ENCODE measurements around the gene LARGE1. TPM values are rescaled to one million over a fixed set of nuclear protein-coding genes. Genes with fewer than 3 reads are reported as not detected.

Gene LARGE1
- total and polyA plus RNA-seq, 11 donors, result 31.2 to 211 (median 129) TPM

DNA sequence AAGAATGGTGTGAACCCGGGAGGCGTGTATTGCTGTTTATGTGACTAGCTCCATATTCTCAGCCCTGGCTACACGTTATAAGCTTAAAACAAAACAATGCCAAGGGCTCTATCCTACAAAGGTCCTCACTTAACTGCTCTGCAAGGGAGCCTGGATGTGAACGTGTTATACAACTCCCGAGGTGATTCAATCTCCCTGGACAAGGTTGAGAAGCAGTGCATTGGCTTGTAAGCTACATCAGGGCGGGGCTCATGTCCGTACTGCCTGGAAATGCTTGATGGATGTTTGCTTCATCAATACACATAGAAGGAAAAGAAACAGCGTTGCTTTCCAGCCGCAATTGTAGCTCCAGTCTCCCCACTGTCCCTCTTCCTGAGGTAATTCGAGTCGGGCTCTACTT lies 605.2 kb downstream of the LARGE1 start:
- intact Hi-C loops (cut with DNase I), result no loop called here
- ATAC-seq (no peak), DNase-seq (no peak)
- no peak overlapping the region for H3K4me3 ChIP-seq
- TF ChIP-seq, protein P1, sequence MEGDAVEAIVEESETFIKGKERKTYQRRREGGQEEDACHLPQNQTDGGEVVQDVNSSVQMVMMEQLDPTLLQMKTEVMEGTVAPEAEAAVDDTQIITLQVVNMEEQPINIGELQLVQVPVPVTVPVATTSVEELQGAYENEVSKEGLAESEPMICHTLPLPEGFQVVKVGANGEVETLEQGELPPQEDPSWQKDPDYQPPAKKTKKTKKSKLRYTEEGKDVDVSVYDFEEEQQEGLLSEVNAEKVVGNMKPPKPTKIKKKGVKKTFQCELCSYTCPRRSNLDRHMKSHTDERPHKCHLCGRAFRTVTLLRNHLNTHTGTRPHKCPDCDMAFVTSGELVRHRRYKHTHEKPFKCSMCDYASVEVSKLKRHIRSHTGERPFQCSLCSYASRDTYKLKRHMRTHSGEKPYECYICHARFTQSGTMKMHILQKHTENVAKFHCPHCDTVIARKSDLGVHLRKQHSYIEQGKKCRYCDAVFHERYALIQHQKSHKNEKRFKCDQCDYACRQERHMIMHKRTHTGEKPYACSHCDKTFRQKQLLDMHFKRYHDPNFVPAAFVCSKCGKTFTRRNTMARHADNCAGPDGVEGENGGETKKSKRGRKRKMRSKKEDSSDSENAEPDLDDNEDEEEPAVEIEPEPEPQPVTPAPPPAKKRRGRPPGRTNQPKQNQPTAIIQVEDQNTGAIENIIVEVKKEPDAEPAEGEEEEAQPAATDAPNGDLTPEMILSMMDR (IDR thresholded peaks at IDR 0.05), result no peak
- no peak for TF ChIP-seq POLR2A (IDR thresholded peaks at IDR 0.05)
- H3K27ac ChIP-seq, result no peak overlapping the region
- no peaks in the 10 kb centered on the region for H3K27me3 ChIP-seq
- H3K4me1 ChIP-seq, result no peaks in the 10 kb centered on the region
- WGBS, 4 donors, result 87 to 91% (median 90%) methylated on average over 11 of the region's 11 CpGs
- H3K36me3 ChIP-seq, result peaks cover 0 to 46% (median 26%) of the 10 kb centered on the region in 9 donors
- H3K9me3 ChIP-seq, result no peaks in the 10 kb centered on the region

DNA sequence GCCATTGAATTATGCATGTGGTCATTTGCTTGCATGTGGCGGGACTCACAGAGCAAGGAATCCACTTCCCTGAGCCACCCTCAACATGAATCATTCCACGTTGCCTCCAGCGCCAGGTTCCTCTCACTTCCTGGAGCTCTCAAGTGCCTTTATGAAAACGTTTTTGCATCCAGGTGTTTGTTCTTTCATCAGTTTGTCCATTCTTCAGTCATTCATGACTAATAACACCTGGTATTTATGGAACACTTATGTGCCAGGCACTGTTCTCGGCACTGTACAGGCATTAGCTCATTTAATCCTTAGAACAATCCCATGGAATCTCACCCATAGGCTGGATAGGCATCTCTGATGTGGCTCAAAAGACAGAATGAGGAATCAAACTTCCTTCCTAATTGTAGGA lies 606.0 kb downstream of the LARGE1 start:
- intact Hi-C loops (cut with DNase I), result no loop called here
- Histone ChIP-seq H3K36me3 (peaks cover 0 to 51% (median 26%) of the 10 kb centered on the region in 9 donors), H3K27ac (no peak overlapping the region), H3K9me3 (no peaks in the 10 kb centered on the region), H3K4me1 (no peaks in the 10 kb centered on the region), H3K27me3 (no peaks in the 10 kb centered on the region), H3K4me3 (no peak overlapping the region)
- no peak for ATAC-seq
- 83 to 88% (median 84%) methylated on average over 5 of the region's 5 CpGs for WGBS, 4 donors
- no peak for TF ChIP-seq POLR2A (IDR thresholded peaks at IDR 0.05)
- TF ChIP-seq, protein P1 (IDR thresholded peaks at IDR 0.05), result no peak
- no peak for DNase-seq

DNA sequence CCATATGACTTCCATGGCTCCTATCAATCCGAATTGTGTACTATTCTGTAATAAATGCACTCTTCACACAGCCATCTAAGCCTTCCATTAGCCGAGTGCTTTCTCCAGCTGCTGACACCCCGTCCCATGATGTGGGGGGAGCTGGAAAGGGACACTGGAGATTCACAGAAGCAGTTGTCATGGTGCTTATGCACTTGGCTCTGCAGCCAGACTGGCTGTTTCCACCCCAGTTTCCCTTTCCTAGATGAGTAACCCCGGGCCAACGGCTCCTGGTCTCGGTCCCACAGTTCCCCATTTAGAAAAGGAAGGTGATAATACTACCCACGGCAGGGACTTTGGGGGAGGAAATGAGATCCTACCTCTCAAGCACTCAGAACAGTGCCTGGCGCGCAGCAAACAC lies 617.2 kb downstream of the LARGE1 start:
- H3K27ac ChIP-seq, result peak overlapping the region in 1 of 12 donors; percentile 71
- peaks cover 0 to 33% (median 10%) of the 10 kb centered on the region in 12 donors for H3K4me1 ChIP-seq
- H3K4me3 ChIP-seq, result no peak overlapping the region
- H3K36me3 ChIP-seq, result peaks cover 0 to 13% (median 0%) of the 10 kb centered on the region in 9 donors
- TF ChIP-seq, protein P1 (IDR thresholded peaks at IDR 0.05), result no peak
- TF ChIP-seq POLR2A (IDR thresholded peaks at IDR 0.05), result no peak
- H3K9me3 ChIP-seq, result no peaks in the 10 kb centered on the region
- no peak for DNase-seq
- H3K27me3 ChIP-seq, result no peaks in the 10 kb centered on the region
- WGBS, 4 donors, result 42 to 51% (median 49%) methylated on average over 9 of the region's 9 CpGs
- intact Hi-C loops (cut with DNase I), result loop anchor here (2.0 to 10.0 kb wide), 20 partner anchors 122 to 1722 kb away; partner anchors contain the start of gene LARGE1 (in 6 of the 10)
- ATAC-seq, result no peak

DNA sequence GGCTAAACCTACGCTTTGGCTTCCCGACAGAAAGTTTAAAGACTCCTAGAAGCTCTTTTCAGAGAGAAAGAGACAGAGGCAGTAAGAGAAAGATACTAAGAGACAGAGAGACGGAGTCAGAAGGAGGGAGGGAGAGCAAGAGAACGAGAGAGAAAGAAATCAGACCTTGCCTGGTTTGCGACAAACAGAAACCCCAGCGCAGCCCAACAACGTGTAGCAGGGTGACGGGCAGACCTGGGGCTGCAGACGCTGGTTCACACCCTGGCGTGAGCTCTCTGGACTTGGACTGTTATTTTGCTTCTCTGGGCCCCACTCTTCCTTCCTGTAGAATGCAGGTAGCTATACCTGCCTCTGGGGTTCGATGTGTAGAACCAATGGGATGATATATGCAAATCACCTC lies 617.7 kb downstream of the LARGE1 start:
- intact Hi-C loops (cut with DNase I), result loop anchor here (1.0 to 10.0 kb wide), 21 partner anchors 122 to 1722 kb away; partner anchors contain the start of gene LARGE1 (in 6 of the 10)
- WGBS, 4 donors, result 48 to 64% (median 58%) methylated on average over 11 of the region's 11 CpGs
- Histone ChIP-seq H3K4me3 (peak overlapping the region in 5 of 12 donors; percentile 3 to 25 (median 11)), H3K27ac (peak overlapping the region in 8 of 12 donors; percentile 4 to 75 (median 65)), H3K9me3 (no peaks in the 10 kb centered on the region), H3K36me3 (peaks cover 0 to 13% (median 0%) of the 10 kb centered on the region in 9 donors), H3K27me3 (no peaks in the 10 kb centered on the region), H3K4me1 (peaks cover 0 to 33% (median 10%) of the 10 kb centered on the region in 12 donors)
- DNase-seq, result no peak
- ATAC-seq, result peak in 2 of 4 donors; percentile 3 to 20
- TF ChIP-seq, protein P1 (IDR thresholded peaks at IDR 0.05), result no peak
- TF ChIP-seq POLR2A (IDR thresholded peaks at IDR 0.05), result no peak
